Keratinocyte (primary cell): ENCODE measurements around the gene LINC01488. TPM values are rescaled to one million over a fixed set of nuclear protein-coding genes. Genes with fewer than 3 reads are reported as not detected.

Experiments
- DNase-seq: peaks from one replicate; pipeline ENCODE4 v3.0.0-alpha.2; 2011; ENCODE audit warnings: low read depth, missing footprints, low spot score
- FAIRE-seq: peaks from 2 replicates; lab custom pipeline; 2011; peaks lifted over from hg19 to GRCh38; lab: Jason Lieb, UNC
- H2AFZ ChIP-seq: 2 replicates; pipeline ENCODE4 v1.6.0; 2012; ENCODE audit warnings: low read length, control low read depth, inconsistent platforms; ENCODE audit not compliant: control insufficient read depth
- H3K27ac ChIP-seq: 2 replicates; pipeline ENCODE4 v1.5.1; 2011; ENCODE audit warnings: low read length; ENCODE audit not compliant: control insufficient read depth, insufficient read depth
- H3K27me3 ChIP-seq: 3 replicates; pipeline ENCODE4 v1.6.0; 2011; ENCODE audit warnings: low read length; ENCODE audit not compliant: control insufficient read depth, insufficient read depth; ENCODE audit errors: extremely low read depth
- H3K36me3 ChIP-seq, 2 experiments: 2 replicates in 1 of 2; 3 replicates in 1 of 2; pipeline ENCODE4 v1.5.1; 2011; ENCODE audit warnings: low read length in 2 of 2, mild to moderate bottlenecking in 1 of 2; ENCODE audit not compliant: control insufficient read depth in 2 of 2, insufficient read depth in 2 of 2; ENCODE audit errors: extremely low read depth in 1 of 2
- H3K4me1 ChIP-seq: 3 replicates; pipeline ENCODE4 v1.5.1; 2011; ENCODE audit warnings: low read length; ENCODE audit not compliant: control insufficient read depth, insufficient read depth; ENCODE audit errors: extremely low read depth
- H3K4me2 ChIP-seq: 3 replicates; pipeline ENCODE4 v1.6.0; 2011; ENCODE audit warnings: low read depth, low read length; ENCODE audit not compliant: control insufficient read depth, insufficient read depth; ENCODE audit errors: extremely low read depth
- H3K4me3 ChIP-seq, 3 experiments: fragments of 200-600 bp in 1 of 3; sonication (generic) in 1 of 3; 2 replicates in 2 of 3; 3 replicates in 1 of 3; pipeline ENCODE4 v1.5.1; 2011 to 2016; ENCODE audit warnings: low read length in 3 of 3, mild to moderate bottlenecking in 3 of 3, control low read depth in 2 of 3, inconsistent platforms in 1 of 3, low read depth in 1 of 3, mixed read lengths in 1 of 3, mixed run types in 1 of 3, moderate library complexity in 1 of 3; ENCODE audit not compliant: control insufficient read depth in 2 of 3, insufficient read depth in 2 of 3; ENCODE audit errors: extremely low read depth in 1 of 3
- H3K79me2 ChIP-seq: 2 replicates; pipeline ENCODE4 v1.6.0; 2012; ENCODE audit warnings: low read length; ENCODE audit not compliant: control insufficient read depth, insufficient read depth
- H3K9ac ChIP-seq: 3 replicates; pipeline ENCODE4 v1.6.0; 2011; ENCODE audit warnings: low read length; ENCODE audit not compliant: control insufficient read depth, insufficient read depth; ENCODE audit errors: extremely low read depth
- H3K9me1 ChIP-seq: 3 replicates; pipeline ENCODE4 v1.6.0; 2011; ENCODE audit warnings: low read length; ENCODE audit not compliant: control insufficient read depth, insufficient read depth; ENCODE audit errors: extremely low read depth
- H3K9me3 ChIP-seq: 2 replicates; pipeline ENCODE4 v1.5.1; 2012; ENCODE audit warnings: low read depth, low read length; ENCODE audit not compliant: control insufficient read depth
- H4K20me1 ChIP-seq: 3 replicates; pipeline ENCODE4 v1.6.0; 2011; ENCODE audit warnings: low read length; ENCODE audit not compliant: control insufficient read depth, insufficient read depth; ENCODE audit errors: extremely low read depth
- CTCF ChIP-seq, 3 experiments: IDR thresholded peaks in 1 of 3; conservative IDR thresholded peaks in 1 of 3; optimal IDR thresholded peaks in 1 of 3; 2 replicates in 2 of 3; 3 replicates in 1 of 3; pipeline versions ENCODE3 to v1.5.1; 2011; ENCODE audit warnings: low read length in 3 of 3, mild to moderate bottlenecking in 3 of 3, moderate library complexity in 2 of 3, control low read depth in 1 of 3, inconsistent platforms in 1 of 3; ENCODE audit not compliant: insufficient read depth in 2 of 3; ENCODE audit errors: extremely low read depth in 1 of 3
- EZH2 ChIP-seq: IDR thresholded peaks from one replicate; pipeline ENCODE4 v1.6.1; 2012; ENCODE audit warnings: inconsistent platforms, mild to moderate bottlenecking, low read length, moderate library complexity
- dilution Hi-C: fragments of 300-500 bp; cut with MboI; formaldehyde crosslinking; loops from one replicate; pipeline ENCODE4 v1.7.0; 2020; ENCODE audit warnings: low sequenced_read_pairs; ENCODE audit not compliant: extremely low pct_ligation_motif_present
- polyA plus RNA-seq, 5 experiments: library from polyadenylated mRNA; depleted of rRNA in 3 of 5; stranded (reverse) in 3 of 5; stranded (forward) in 1 of 5; unstranded in 1 of 5; fragments of >200 nt; gene quantifications; 1 replicate in 1 of 5; 2 replicates in 3 of 5; 3 replicates in 1 of 5; pipeline versions ENCODE4 v1.2.1 to v1.2.3, GENCODE V29; 2011 to 2012; ENCODE audit warnings: missing spikeins in 2 of 5, low read depth in 1 of 5, low replicate concordance in 1 of 5

The LINC01488 gene
- polyA plus RNA-seq, 1 donor (not counting 4 experiments of a cell fraction or from before 2014, with no cell fraction given): not detected

- Histone ChIP-seq H3K4me2 (no peak overlapping the region), H3K79me2 (no peaks in the 10 kb centered on the region), H3K4me3 (no peak overlapping the region), H3K4me1 (peaks cover 14% of the 10 kb centered on the region), H4K20me1 (no peaks in the 10 kb centered on the region), H3K27me3 (peaks cover 32% of the 10 kb centered on the region), H3K27ac (no peak overlapping the region), H2AFZ (no peak overlapping the region), H3K9ac (no peak overlapping the region), H3K36me3 (no peaks in the 10 kb centered on the region), H3K9me1 (no peaks in the 10 kb centered on the region), H3K9me3 (peaks cover 26% of the 10 kb centered on the region)
- FAIRE-seq (no peak), DNase-seq (no peak)
- dilution Hi-C loops: no loop called here
- TF ChIP-seq CTCF (optimal IDR thresholded peaks at IDR 0.05 in 1 of 3, IDR thresholded peaks at IDR 0.05 in 1 of 3, conservative IDR thresholded peaks at IDR 0.05 in 1 of 3; ENCODE audit: extremely low read depth in 1 of 3, insufficient read depth in 2 of 3, low read length in 3 of 3) (no peak), EZH2 (no peak)
Observed at GRCh38 chr11:69461272-69461962, 20.0 kb upstream of the LINC01488 start.

- H3K79me2 ChIP-seq: no peaks in the 10 kb centered on the region
- no peak overlapping the region for H3K27ac ChIP-seq
- DNase-seq: no peak
- H3K4me2 ChIP-seq: no peak overlapping the region
- dilution Hi-C loops: no loop called here
- no peaks in the 10 kb centered on the region for H3K9me1 ChIP-seq
- no peaks in the 10 kb centered on the region for H4K20me1 ChIP-seq
- H3K4me3 ChIP-seq: no peak overlapping the region
- FAIRE-seq: no peak
- H3K36me3 ChIP-seq: no peaks in the 10 kb centered on the region
- TF ChIP-seq EZH2: no peak
- no peak for TF ChIP-seq CTCF (optimal IDR thresholded peaks at IDR 0.05 in 1 of 3, IDR thresholded peaks at IDR 0.05 in 1 of 3, conservative IDR thresholded peaks at IDR 0.05 in 1 of 3; ENCODE audit: extremely low read depth in 1 of 3, insufficient read depth in 2 of 3, low read length in 3 of 3)
- peaks cover 32% of the 10 kb centered on the region for H3K27me3 ChIP-seq
- H3K9me3 ChIP-seq: peaks cover 26% of the 10 kb centered on the region
- H2AFZ ChIP-seq: no peak overlapping the region
- H3K9ac ChIP-seq: no peak overlapping the region
- H3K4me1 ChIP-seq: peaks cover 14% of the 10 kb centered on the region
Observed at GRCh38 chr11:69462106-69462951, 19.1 kb upstream of the LINC01488 start.
